SK-N-DZ (cell line): ENCODE data around the gene LIN7B.
A peak's percentile ranks its signal among the peaks of the same experiment; 100 is the strongest.
"Not testable (repeated sequence)": the region's sequence is repeated elsewhere in the genome, so short reads cannot be mapped to it uniquely, and the experiment has no call there.

ENCODE experiments used
- DNase-seq: peaks from one replicate; pipeline ENCODE4 v3.0.0-alpha.2; 2015; ENCODE audit warnings: low spot score

Gene LIN7B

DNA sequence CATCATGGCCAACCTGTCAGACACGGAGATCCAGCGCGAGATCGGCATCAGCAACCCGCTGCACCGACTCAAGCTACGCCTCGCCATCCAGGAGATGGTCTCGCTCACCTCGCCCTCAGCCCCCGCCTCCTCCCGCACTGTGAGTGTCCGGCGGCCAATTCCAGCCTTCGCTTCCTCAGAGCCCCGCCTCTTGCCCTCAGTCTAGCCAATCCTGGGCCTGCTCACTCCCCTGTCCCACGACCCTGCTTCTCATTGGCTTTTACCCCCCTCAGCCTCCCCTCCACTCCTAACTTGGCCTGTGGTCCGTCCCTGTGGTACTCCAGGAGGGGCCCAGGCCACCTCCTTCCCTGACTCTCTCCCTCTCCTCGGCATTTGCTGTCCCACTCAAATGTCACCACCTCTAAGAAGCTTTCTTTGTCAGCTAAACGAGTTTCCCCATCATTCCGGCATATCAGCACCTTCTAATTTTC, 28.7 kb downstream of the LIN7B start:
- DNase-seq = peak; percentile 91

DNA sequence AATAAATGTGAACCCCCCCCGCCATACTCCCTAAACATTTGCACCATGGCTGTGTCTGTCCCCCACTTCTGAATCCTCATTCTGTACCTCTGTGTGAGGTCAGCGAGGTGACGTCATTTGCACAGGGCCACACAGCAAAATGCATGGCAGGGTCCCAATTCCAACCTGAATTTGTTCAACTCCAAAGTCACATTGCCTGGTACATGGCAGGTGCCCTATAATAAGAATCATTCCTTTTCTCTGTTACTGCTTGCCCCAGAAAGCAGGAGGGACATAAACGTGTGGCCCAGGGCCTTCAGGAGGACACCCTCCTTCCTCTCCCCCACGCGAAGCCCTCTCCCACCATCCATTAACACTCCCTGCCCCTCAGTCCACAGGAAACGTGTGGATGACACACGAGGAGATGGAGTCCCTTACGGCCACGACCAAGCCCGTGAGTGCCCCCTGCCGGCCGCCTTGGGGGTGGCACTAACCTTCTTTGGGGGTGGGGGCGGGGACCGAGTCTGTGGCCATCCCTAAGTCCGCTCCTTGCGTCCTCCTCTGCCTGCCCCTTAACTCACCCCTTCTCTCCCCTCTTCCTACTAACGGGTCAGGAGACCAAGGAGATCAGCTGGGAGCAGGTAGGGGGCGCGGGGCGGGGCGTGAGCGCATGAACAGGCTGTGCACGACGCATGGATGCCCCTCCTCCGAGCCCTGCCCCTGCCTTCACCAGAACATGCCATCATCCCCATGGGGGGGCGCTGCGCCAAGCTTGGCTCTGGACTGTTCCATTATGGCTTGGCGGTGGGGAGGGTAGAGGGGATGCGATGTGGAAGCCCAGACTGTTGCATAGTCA, 31.6 kb downstream of the LIN7B start:
- DNase-seq = no peak

DNA sequence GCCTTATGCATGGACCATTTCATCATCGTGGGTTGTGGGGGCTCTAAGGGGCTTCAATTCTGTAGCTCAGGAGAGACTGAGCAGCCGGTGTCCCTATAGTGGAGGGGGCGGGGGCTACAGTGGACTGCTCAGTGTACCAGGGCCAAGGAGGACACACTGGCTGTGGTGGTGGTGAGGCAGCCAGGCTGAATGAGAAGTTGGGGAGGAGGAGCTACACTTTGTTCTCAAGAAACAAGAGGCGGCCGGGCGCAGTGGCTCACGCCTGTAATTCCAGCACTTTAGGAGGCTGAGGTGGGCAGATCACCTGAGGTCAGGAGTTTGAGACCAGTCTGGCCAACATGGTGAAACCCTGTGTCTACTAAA, 32.2 kb downstream of the LIN7B start:
- not testable (repeated sequence) for DNase-seq

DNA sequence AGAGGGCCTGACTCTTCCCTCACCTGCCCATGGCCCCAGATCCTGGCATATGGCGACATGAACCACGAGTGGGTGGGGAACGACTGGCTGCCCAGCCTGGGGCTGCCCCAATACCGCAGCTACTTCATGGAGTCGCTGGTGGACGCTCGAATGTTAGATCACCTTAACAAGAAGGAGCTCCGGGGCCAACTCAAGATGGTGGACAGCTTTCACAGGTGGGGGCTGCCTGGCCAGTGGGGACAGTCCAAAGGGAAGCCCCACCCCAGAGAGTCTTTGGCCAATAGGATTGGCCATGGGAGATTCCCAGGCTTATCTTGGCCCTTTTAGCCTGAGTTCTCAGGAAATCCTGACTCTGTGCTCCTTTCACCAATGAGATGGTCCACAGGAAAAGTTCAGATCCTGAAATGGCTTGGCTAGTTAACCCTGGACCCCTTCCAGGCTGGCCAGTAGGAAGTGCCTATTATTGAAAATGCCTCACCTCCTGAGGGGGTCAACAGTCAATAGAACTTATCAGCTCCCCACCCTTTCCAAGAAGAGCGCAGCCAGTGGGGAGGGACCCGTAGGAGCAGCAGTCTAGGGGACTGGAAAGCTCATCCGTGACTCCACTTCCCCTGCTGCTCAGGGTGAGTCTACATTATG, 34.0 kb downstream of the LIN7B start:
- DNase-seq = no peak

DNA sequence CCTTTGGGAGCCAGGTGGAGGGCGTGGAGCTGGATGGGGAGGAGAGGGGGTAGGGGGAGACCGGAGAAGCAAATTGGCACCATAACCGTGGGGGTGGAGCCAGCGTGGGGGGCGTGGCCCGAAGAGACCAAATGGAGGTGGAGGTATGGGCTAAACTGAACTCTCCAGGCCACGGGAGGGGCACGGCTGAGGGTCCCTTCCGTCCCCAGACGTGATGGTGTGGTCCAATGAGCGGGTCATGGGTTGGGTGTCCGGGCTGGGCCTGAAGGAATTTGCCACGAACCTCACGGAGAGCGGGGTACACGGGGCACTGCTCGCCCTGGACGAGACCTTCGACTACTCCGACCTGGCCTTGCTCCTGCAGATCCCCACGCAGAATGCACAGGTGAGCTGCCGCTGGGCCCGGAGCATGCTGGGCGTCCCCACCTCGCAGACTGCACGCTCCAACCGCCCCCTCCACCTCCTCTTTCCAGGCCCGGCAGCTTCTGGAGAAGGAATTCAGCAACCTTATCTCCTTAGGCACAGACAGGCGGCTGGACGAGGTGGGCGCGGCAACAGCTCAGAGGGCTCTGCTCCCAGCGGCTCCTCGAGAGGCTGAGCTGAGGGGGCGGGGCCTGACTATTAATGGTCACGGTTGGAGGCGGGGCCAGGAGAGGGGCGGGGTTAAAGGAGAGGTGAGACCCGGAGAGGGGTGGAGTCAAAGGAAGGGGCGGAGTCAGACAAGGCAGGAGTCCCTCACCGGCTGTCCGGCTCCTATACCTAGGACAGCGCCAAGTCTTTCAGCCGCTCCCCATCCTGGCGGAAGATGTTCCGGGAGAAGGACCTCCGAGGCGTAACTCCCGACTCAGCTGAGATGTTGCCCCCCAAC, 34.8 kb downstream of the LIN7B start:
- DNase-seq = peak; percentile 85

DNA sequence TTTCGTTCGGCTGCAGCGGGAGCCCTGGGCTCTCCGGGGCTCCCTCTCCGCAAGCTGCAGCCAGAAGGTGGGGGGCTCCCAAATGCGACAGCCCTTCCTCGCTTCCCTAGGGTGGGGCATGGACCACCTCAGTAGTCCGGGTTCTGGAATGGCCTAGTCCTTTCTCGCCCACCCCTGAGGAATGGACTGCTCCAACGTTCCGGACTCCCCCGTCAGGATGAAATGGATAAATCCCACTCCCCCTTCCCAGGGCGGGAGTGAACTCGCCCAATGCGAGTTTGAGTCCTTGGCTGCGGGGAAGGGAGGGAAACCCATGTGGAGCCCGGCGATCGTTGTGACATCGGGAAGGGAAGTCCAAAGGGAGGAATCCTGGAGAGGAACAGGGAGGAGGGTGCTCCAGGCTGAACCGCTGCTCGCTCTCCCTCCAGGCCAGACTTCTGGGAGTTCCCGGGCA, 35.5 kb downstream of the LIN7B start:
- peak; percentile 79 for DNase-seq

DNA sequence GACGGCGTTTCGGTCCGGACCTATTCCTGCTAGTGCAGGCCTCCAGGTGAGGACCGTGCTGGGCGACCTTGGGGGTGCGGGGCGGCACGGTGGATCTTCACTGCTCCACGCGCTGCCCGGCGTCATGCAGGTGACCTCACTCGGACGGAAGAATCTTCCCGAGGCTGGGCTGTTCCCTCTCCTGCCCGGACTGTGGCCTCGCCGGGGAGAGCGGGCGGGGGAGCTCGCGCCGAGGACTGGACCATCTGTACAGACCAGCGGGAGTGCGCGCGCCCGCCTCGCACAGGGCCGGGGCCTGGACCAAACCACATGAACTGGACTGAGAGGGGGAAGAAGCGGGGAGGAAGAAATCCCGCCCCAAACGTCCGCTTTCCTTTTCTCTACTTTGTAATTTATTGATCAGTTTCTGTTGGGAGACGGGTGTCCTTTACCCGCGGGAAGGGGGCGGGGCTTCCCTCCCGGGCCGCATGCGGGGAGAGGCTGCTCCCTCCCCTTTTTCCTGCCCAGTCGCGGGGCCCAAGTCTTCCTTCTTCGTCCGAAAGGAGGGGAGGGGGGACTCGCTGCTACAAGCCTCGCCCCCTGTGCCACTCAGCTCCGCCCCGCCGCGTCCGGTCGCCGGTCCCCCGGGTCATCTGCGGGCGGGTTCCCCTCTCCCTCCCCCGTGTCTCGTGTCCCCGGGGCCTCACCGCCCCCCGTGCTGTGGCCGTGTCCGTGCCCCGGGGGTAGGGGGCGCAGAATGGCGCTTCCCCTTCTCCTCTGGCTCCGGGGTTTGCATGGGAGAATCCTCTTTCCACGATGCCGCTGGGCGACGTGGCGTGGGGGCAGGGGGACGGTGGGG, 36.2 kb downstream of the LIN7B start:
- peak; percentile 84 for DNase-seq

DNA sequence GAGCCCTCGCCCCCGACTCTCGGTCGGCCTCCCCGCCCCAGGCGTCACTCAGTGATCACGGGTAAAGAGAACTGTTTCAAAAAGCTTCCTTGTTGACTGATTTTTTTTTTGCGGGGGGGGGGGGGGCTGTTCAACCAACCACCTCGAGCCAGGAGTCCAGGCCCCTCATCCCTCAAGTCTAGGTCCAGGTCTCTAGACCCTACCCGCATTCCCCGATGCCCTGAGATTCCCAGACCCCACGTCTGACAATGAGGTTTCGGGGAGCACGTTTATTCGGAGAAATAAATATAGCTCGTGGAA, 36.7 kb downstream of the LIN7B start:
- DNase-seq = no peak

DNA sequence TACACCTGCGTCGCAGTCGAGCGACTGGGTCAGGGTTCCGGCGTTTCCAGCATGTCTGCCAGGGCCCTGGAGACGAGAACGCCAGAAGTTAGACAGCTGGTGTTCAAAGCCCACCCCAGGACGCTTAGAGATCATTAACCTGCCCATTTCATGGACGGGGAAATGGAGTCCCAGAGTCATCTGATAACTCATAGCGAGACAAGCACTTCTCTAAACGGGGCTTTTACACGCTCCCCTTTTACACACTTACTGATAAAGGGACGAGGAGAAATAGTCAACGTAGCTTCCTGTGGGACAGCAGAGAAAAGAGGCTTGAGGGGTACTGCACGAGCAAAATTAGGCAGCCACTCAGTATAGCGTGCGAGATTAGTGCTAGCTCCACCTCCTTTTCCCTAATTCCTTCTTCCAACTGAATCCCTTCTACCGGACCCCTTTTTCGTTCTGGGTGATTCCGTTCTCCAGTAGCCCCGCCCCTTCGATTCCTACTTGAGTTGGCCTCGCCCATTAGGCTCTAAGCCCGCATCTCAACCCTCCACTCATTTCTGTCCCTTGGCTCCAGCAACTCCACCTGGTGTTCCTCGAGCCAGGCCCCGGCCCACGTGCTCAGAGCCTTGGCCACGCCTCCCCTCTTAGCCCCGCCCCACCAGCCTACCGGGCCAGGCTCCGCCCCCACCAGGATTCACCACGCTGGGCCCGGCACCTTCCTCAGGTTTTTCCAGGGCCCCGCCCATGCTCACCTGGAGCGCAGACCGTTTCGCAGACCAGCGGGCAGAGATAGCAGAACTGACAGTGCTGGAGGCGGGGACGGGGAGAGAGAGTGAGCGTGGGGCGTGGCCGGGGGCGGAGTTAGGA, 37.3 kb downstream of the LIN7B start:
- no peak for DNase-seq

DNA sequence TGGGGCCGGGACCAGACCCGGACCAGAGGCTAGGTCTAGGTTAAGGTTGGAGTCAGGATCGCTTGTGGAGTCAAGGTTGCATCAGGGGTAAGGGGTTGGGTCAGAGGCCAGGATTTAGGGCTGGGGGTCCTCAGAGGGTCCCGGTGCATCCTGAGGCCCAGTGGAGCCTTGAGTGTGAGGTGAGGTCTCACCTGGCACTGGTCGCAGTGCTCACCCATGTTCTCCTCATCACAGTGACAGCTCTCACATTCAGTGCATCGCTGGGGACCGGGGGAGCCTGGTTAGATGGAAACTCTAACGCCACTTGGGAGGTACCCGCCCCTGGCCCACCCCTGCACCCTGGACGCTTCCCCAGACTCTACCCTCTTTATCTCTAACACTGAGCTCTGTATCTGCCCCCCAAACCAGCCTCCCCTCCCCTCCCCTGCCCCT, 38.0 kb downstream of the LIN7B start:
- DNase-seq = no peak

DNA sequence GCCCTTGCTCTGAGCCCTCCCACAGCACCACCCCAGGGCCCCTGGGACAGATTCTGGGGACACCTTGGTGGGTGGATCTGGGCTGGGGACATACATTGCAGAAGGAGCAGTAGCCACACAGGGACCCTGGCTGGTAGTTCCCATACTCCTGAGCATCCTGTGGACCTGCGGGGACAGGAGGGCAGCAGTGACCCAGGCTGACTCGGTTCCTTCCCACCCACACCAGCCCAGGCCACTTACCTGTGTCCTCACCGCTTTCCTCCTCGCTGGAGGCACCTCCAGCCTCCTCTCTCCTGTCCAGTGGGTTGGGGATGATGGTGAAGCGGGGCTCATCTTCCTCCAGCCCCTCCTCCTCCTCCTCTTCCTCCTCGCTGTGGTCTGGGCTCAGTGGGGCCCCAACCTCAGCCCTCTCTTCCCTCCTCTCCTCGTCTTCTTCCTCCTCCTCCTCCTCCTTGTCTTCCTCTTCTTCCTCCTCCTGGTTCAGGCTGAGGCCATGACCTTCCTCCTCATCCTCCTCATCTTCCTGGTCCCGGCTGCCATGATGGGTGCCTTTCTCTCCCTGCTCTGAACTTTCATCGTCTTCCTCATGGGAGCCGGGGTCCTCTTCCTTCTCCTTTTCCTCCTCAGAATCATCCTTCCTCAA, 39.1 kb downstream of the LIN7B start:
- no peak for DNase-seq

DNA sequence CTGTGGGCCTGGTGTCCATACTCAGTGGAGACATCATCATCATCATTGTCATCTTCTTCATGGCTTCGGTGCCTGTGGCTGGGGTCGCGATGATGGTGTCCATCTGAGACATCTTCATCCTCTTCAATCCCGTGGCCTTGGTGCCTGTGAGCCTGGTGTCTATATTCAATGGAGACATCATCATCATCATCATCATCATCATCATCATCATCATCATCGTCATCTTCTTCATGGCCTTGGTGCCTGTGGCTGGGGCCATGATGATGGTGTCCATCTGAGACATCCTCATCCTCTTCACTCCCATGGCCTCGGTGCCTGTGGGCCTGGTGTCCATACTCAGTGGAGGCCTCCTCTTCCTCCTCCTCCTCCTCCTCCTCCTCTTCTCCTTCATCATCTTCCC, 40.1 kb downstream of the LIN7B start:
- DNase-seq = no peak

DNA sequence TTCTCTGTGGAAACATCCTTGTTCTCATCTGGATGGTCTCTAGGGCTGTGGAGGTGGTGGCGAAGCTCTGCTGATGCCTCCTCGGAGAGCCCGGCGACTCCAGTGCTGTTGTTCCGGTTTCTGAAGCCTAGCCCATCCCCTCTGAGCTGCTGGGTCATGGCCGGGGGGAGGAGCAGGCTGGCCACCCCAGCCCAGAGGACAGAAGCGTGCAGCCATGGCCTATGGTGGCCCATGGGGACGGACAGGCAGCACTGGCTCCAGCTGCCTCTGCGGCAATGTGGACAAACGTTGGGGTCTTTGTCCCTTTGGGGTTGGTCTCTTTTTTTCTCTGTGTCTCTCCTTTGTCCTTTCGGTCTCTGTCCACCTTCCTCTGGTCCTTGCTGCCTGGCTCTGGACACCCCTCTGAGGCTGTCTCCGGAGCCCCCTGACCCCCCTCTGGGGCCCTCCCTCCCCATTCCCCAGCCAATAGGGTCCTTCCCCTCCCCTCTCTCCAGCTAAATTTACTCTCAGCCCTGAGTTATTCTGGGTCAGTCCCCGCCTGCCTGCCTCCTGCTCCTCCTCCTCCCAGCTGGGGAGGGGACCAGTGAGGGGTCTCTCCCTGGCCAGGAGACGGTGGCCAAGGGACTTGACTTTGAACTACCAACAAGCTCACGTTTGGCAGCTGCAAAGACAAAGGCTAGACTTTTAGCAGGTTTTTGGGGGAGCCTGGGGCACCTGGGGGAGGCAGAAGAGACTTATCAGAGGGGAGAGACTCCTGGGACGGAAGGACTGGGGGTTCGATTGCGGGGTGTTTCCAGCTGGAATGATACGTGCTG, 41.0 kb downstream of the LIN7B start, which contains the start of gene HRC:
Gene HRC, minus strand, starts transcription at position 392 of the 815 bp plus-strand sequence. Its CDS starts 159 bp downstream, at position 233.
- no peak for DNase-seq

DNA sequence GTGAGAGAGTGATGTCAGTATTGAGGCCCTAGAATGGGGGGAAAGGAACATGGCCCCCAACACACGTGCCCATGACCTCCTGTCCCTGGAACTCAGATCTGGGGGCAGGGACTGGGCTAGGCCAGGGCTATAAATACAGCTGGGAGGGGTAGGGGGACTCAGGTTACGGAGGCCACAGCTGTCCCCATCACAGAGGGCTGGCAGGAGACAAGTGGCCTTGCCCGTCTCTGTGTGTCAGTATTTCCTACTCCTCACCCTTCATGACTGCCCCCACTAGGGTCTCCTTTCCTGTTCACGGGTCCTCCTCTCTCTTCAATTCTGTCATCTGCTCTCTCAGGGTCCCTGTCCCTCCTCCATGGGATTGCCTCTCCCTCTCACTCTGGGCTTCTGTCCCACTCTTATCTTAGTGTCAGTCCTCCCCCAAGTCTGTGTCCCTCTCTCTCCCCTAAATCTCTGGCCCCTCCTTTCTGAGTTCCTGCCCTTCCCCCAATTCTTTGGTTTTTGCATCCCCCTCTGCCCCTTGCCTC, 41.7 kb downstream of the LIN7B start:
- no peak for DNase-seq

DNA sequence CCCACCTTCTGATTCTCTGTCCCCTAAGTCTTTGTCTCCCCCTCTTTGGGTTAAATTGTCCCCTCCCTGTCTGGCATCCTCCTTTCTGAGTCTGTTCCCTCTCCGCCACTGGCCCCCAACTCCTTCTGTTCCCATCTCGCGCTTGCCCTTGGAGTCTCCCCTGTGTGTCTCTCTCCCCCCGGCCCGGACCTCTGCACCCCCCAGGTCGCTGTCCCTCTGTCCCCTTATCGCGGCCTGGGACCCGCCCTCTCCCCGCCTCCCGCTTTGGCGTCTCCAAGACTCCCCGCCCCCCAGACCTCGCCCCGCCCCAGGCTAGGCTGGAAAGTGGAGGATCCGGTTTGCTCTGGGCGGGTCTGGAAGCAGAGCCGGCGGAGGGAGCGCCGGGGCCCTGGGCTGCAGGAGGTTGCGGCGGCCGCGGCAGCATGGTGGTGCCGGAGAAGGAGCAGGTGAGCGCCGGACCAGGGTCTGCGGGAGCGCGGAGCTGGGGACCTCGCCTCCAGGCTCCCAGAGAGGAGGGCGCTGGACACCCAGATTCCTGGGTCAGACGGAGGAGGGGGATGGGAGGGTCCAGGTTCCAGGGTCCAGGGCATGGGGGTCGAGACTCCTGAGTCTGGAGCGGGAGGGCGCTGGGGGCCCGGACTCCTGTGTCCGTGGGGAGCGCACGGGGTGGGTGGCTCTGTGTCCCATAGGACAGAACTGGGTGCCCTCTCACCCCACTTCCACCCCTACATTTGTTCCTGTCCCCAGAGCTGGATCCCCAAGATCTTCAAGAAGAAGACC, 43.5 kb downstream of the LIN7B start, which contains the start of gene TRPM4:
Gene TRPM4, plus strand, starts transcription at position 348 of the 780 bp plus-strand sequence. Its CDS starts 75 bp downstream, at position 423.
- DNase-seq = peak; percentile 63

DNA sequence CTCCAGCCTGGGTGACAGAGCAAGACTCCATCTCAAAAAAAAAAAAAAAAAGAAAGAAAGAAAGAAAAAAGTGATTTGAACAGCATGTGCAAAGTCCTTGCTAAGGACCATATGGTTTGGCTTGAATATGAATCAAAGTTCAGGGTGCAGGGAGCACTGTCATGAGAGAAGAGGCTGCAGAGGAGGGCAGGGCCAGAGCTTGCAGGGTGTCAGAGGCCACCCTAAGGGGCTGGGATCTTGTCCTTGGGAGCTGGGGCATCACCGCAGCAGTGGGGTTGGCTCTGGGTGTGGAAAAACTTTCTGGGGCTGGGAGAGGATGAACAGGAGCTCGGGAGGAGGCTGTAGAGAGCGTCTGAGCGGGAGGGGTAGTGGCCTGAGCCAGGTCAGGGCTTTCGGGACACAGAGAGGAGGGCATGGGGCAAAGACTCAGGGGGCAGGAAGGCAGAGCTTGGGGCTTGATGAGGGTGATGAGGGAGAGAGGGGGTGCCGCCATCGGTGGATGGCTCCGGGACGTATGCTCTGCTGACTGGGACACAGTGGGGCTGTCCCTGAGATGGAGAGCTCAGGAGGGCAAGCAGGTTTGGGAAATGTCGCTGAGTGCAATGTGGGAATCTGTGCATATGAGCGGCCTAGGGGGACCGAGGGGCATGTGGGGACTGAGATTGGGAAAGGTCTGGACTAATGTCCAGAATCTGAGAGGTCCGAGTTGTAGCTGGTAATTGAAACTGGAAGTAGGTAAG, 46.5 kb downstream of the LIN7B start:
- no peak for DNase-seq

DNA sequence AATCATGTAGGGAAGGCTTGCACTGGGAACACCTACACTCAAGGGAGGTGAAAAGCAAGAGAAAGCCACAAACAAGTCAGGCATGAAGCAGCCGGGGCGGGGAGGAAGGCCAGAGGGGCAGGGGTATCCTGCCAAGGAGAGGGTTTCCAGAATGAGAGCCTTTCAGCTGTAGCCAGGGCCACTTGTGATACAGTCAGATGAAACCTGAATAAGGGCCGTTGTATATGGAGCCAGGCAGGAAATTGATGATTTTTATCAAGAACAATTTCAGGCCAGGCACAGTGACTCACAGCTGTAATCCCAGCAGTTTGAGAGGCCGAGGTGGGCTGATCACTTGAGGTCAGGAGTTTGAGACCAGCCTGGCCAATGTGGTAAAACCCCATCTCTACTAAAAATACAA, 47.8 kb downstream of the LIN7B start:
- DNase-seq = no peak
